Keratinocyte (primary cell): Measurements from ENCODE around the gene BTRC. TPM values are rescaled to one million over a fixed set of nuclear protein-coding genes. Genes with fewer than 3 reads are reported as not detected.

ENCODE experiments used
- DNase-seq: peaks from one replicate; pipeline ENCODE4 v3.0.0-alpha.2; 2011; ENCODE audit warnings: low read depth, missing footprints, low spot score
- FAIRE-seq: peaks from 2 replicates; lab custom pipeline; 2011; peaks lifted over from hg19 to GRCh38; lab: Jason Lieb, UNC
- H2AFZ ChIP-seq: 2 replicates; pipeline ENCODE4 v1.6.0; 2012; ENCODE audit warnings: low read length, control low read depth, inconsistent platforms; ENCODE audit not compliant: control insufficient read depth
- H3K27ac ChIP-seq: 2 replicates; pipeline ENCODE4 v1.5.1; 2011; ENCODE audit warnings: low read length; ENCODE audit not compliant: control insufficient read depth, insufficient read depth
- H3K27me3 ChIP-seq: 3 replicates; pipeline ENCODE4 v1.6.0; 2011; ENCODE audit warnings: low read length; ENCODE audit not compliant: control insufficient read depth, insufficient read depth; ENCODE audit errors: extremely low read depth
- H3K36me3 ChIP-seq, 2 experiments: 2 replicates in 1 of 2; 3 replicates in 1 of 2; pipeline ENCODE4 v1.5.1; 2011; ENCODE audit warnings: low read length in 2 of 2, mild to moderate bottlenecking in 1 of 2; ENCODE audit not compliant: control insufficient read depth in 2 of 2, insufficient read depth in 2 of 2; ENCODE audit errors: extremely low read depth in 1 of 2
- H3K4me1 ChIP-seq: 3 replicates; pipeline ENCODE4 v1.5.1; 2011; ENCODE audit warnings: low read length; ENCODE audit not compliant: control insufficient read depth, insufficient read depth; ENCODE audit errors: extremely low read depth
- H3K4me2 ChIP-seq: 3 replicates; pipeline ENCODE4 v1.6.0; 2011; ENCODE audit warnings: low read depth, low read length; ENCODE audit not compliant: control insufficient read depth, insufficient read depth; ENCODE audit errors: extremely low read depth
- H3K4me3 ChIP-seq, 3 experiments: fragments of 200-600 bp in 1 of 3; sonication (generic) in 1 of 3; 2 replicates in 2 of 3; 3 replicates in 1 of 3; pipeline ENCODE4 v1.5.1; 2011 to 2016; ENCODE audit warnings: low read length in 3 of 3, mild to moderate bottlenecking in 3 of 3, control low read depth in 2 of 3, inconsistent platforms in 1 of 3, low read depth in 1 of 3, mixed read lengths in 1 of 3, mixed run types in 1 of 3, moderate library complexity in 1 of 3; ENCODE audit not compliant: control insufficient read depth in 2 of 3, insufficient read depth in 2 of 3; ENCODE audit errors: extremely low read depth in 1 of 3
- H3K79me2 ChIP-seq: 2 replicates; pipeline ENCODE4 v1.6.0; 2012; ENCODE audit warnings: low read length; ENCODE audit not compliant: control insufficient read depth, insufficient read depth
- H3K9ac ChIP-seq: 3 replicates; pipeline ENCODE4 v1.6.0; 2011; ENCODE audit warnings: low read length; ENCODE audit not compliant: control insufficient read depth, insufficient read depth; ENCODE audit errors: extremely low read depth
- H3K9me1 ChIP-seq: 3 replicates; pipeline ENCODE4 v1.6.0; 2011; ENCODE audit warnings: low read length; ENCODE audit not compliant: control insufficient read depth, insufficient read depth; ENCODE audit errors: extremely low read depth
- H3K9me3 ChIP-seq: 2 replicates; pipeline ENCODE4 v1.5.1; 2012; ENCODE audit warnings: low read depth, low read length; ENCODE audit not compliant: control insufficient read depth
- H4K20me1 ChIP-seq: 3 replicates; pipeline ENCODE4 v1.6.0; 2011; ENCODE audit warnings: low read length; ENCODE audit not compliant: control insufficient read depth, insufficient read depth; ENCODE audit errors: extremely low read depth
- CTCF ChIP-seq, 3 experiments: IDR thresholded peaks in 1 of 3; conservative IDR thresholded peaks in 1 of 3; optimal IDR thresholded peaks in 1 of 3; 2 replicates in 2 of 3; 3 replicates in 1 of 3; pipeline versions ENCODE3 to v1.5.1; 2011; ENCODE audit warnings: low read length in 3 of 3, mild to moderate bottlenecking in 3 of 3, moderate library complexity in 2 of 3, control low read depth in 1 of 3, inconsistent platforms in 1 of 3; ENCODE audit not compliant: insufficient read depth in 2 of 3; ENCODE audit errors: extremely low read depth in 1 of 3
- EZH2 ChIP-seq: IDR thresholded peaks from one replicate; pipeline ENCODE4 v1.6.1; 2012; ENCODE audit warnings: inconsistent platforms, mild to moderate bottlenecking, low read length, moderate library complexity
- dilution Hi-C: fragments of 300-500 bp; cut with MboI; formaldehyde crosslinking; loops from one replicate; pipeline ENCODE4 v1.7.0; 2020; ENCODE audit warnings: low sequenced_read_pairs; ENCODE audit not compliant: extremely low pct_ligation_motif_present
- polyA plus RNA-seq, 5 experiments: library from polyadenylated mRNA; depleted of rRNA in 3 of 5; stranded (reverse) in 3 of 5; stranded (forward) in 1 of 5; unstranded in 1 of 5; fragments of >200 nt; gene quantifications; 1 replicate in 1 of 5; 2 replicates in 3 of 5; 3 replicates in 1 of 5; pipeline versions ENCODE4 v1.2.1 to v1.2.3, GENCODE V29; 2011 to 2012; ENCODE audit warnings: missing spikeins in 2 of 5, low read depth in 1 of 5, low replicate concordance in 1 of 5

BTRC gene
- polyA plus RNA-seq, 1 donor (not counting 4 experiments of a cell fraction or from before 2014, with no cell fraction given): 21.7 TPM

GRCh38 chr10:101565936-101566332 is 212.0 kb downstream of the BTRC start:
- peaks cover 51% of the 10 kb centered on the region for H3K27me3 ChIP-seq
- no peaks in the 10 kb centered on the region for H3K79me2 ChIP-seq
- no peak for TF ChIP-seq EZH2
- no peak for TF ChIP-seq CTCF (optimal IDR thresholded peaks at IDR 0.05 in 1 of 3, IDR thresholded peaks at IDR 0.05 in 1 of 3, conservative IDR thresholded peaks at IDR 0.05 in 1 of 3; ENCODE audit: extremely low read depth in 1 of 3, insufficient read depth in 2 of 3, low read length in 3 of 3)
- DNase-seq: no peak
- peaks cover 11% of the 10 kb centered on the region for H3K4me1 ChIP-seq
- H3K9ac ChIP-seq: no peak overlapping the region
- no peak overlapping the region for H3K4me3 ChIP-seq
- no peak overlapping the region for H3K27ac ChIP-seq
- H2AFZ ChIP-seq: no peak overlapping the region
- no peaks in the 10 kb centered on the region for H4K20me1 ChIP-seq
- no peak overlapping the region for H3K4me2 ChIP-seq
- no peak for FAIRE-seq
- dilution Hi-C loops: no loop called here
- H3K9me1 ChIP-seq: no peaks in the 10 kb centered on the region
- H3K9me3 ChIP-seq: no peaks in the 10 kb centered on the region
- no peaks in the 10 kb centered on the region for H3K36me3 ChIP-seq

- Histone ChIP-seq H3K4me1 (peaks cover 11% of the 10 kb centered on the region), H3K79me2 (no peaks in the 10 kb centered on the region), H3K9me1 (no peaks in the 10 kb centered on the region), H2AFZ (no peak overlapping the region), H3K9ac (no peak overlapping the region), H3K36me3 (no peaks in the 10 kb centered on the region), H3K9me3 (no peaks in the 10 kb centered on the region), H3K27me3 (peaks cover 55% of the 10 kb centered on the region), H3K27ac (no peak overlapping the region), H3K4me3 (no peak overlapping the region), H3K4me2 (no peak overlapping the region), H4K20me1 (no peaks in the 10 kb centered on the region)
- no peak for DNase-seq
- no peak for FAIRE-seq
- dilution Hi-C loops: no loop called here
- TF ChIP-seq EZH2: no peak
- TF ChIP-seq CTCF (optimal IDR thresholded peaks at IDR 0.05 in 1 of 3, IDR thresholded peaks at IDR 0.05 in 1 of 3, conservative IDR thresholded peaks at IDR 0.05 in 1 of 3; ENCODE audit: extremely low read depth in 1 of 3, insufficient read depth in 2 of 3, low read length in 3 of 3): no peak
Measured at GRCh38 chr10:101566333-101567164, 212.6 kb downstream of the BTRC start.
